ENCODE results near the gene CRYM. TPM values are rescaled to one million over a fixed set of nuclear protein-coding genes. Genes with fewer than 3 reads are reported as not detected.

Gene CRYM
- total and polyA plus RNA-seq, 4 donors, result 2.3 to 7.8 (median 7.0) TPM

DNA sequence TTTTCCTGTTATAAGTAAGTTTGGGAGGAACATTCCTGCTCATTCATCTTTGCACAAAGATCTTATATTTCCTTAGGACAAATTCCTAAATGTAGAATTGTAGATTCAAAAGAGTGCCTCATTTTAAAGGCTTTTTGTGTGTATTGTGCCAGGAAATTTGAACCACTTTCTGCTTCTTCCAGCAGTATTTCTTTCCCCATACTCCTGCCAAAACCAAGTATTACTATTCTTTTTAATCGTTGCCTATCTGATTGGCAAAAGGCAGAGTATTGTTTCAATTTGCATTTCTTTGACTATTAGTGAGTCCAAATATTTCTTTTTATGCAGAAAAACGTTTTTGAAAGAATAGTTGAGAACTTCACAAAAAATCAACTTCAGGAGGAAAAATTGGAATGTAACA is 35.3 kb downstream of the CRYM start:
- 17% methylated on average over 2 of the region's 2 CpGs for WGBS
- no peak for DNase-seq (ENCODE audit: low spot score)
- Histone ChIP-seq H3K36me3 (ENCODE audit: control insufficient read depth in 4 of 4, insufficient read depth in 3 of 4, low read depth in 1 of 4, low read length in 3 of 4) (peaks cover 0 to 2% (median 0%) of the 10 kb centered on the region in 4 donors), H3K4me3 (ENCODE audit: low read depth in 1 of 3, low read length in 3 of 3) (no peak overlapping the region), H3K27me3 (ENCODE audit: control insufficient read depth in 4 of 4, insufficient read depth in 4 of 4, low read length in 3 of 4) (no peaks in the 10 kb centered on the region), H3K4me1 (ENCODE audit: control insufficient read depth in 4 of 4, insufficient read depth in 4 of 4, low read length in 3 of 4) (peaks cover 4 to 10% (median 8%) of the 10 kb centered on the region in 4 donors), H3K27ac (ENCODE audit: low read depth in 1 of 2, low read length in 2 of 2) (no peak overlapping the region), H3K9ac (ENCODE audit: low read depth in 1 of 2, low read length in 2 of 2) (no peak overlapping the region), H3K9me3 (ENCODE audit: control insufficient read depth in 4 of 4, low read length in 3 of 4) (no peaks in the 10 kb centered on the region)
- TF ChIP-seq NR2F2 (IDR thresholded peaks at IDR 0.05) (no peak), EGR1 (IDR thresholded peaks at IDR 0.05; ENCODE audit: low read depth in 2 of 2) (no peak), FOXA2 (IDR thresholded peaks at IDR 0.05) (no peak), TAF1 (conservative IDR thresholded peaks at IDR 0.05) (no peak), GABPA (IDR thresholded peaks at IDR 0.05 in 1 of 2, conservative IDR thresholded peaks at IDR 0.05 in 1 of 2) (no peak), YY1 (IDR thresholded peaks at IDR 0.05) (no peak), FOXA1 (IDR thresholded peaks at IDR 0.05) (no peak), RAD21 (IDR thresholded peaks at IDR 0.05) (no peak), JUND (IDR thresholded peaks at IDR 0.05) (no peak), RXRA (IDR thresholded peaks at IDR 0.05) (no peak)
- TF ChIP-seq, protein P1, sequence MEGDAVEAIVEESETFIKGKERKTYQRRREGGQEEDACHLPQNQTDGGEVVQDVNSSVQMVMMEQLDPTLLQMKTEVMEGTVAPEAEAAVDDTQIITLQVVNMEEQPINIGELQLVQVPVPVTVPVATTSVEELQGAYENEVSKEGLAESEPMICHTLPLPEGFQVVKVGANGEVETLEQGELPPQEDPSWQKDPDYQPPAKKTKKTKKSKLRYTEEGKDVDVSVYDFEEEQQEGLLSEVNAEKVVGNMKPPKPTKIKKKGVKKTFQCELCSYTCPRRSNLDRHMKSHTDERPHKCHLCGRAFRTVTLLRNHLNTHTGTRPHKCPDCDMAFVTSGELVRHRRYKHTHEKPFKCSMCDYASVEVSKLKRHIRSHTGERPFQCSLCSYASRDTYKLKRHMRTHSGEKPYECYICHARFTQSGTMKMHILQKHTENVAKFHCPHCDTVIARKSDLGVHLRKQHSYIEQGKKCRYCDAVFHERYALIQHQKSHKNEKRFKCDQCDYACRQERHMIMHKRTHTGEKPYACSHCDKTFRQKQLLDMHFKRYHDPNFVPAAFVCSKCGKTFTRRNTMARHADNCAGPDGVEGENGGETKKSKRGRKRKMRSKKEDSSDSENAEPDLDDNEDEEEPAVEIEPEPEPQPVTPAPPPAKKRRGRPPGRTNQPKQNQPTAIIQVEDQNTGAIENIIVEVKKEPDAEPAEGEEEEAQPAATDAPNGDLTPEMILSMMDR (IDR thresholded peaks at IDR 0.05; ENCODE audit: low read depth, low read length, missing input control), result no peak
- TF ChIP-seq, protein P2, sequence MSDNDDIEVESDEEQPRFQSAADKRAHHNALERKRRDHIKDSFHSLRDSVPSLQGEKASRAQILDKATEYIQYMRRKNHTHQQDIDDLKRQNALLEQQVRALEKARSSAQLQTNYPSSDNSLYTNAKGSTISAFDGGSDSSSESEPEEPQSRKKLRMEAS (IDR thresholded peaks at IDR 0.05), result no peak
- TF ChIP-seq, protein P3, sequence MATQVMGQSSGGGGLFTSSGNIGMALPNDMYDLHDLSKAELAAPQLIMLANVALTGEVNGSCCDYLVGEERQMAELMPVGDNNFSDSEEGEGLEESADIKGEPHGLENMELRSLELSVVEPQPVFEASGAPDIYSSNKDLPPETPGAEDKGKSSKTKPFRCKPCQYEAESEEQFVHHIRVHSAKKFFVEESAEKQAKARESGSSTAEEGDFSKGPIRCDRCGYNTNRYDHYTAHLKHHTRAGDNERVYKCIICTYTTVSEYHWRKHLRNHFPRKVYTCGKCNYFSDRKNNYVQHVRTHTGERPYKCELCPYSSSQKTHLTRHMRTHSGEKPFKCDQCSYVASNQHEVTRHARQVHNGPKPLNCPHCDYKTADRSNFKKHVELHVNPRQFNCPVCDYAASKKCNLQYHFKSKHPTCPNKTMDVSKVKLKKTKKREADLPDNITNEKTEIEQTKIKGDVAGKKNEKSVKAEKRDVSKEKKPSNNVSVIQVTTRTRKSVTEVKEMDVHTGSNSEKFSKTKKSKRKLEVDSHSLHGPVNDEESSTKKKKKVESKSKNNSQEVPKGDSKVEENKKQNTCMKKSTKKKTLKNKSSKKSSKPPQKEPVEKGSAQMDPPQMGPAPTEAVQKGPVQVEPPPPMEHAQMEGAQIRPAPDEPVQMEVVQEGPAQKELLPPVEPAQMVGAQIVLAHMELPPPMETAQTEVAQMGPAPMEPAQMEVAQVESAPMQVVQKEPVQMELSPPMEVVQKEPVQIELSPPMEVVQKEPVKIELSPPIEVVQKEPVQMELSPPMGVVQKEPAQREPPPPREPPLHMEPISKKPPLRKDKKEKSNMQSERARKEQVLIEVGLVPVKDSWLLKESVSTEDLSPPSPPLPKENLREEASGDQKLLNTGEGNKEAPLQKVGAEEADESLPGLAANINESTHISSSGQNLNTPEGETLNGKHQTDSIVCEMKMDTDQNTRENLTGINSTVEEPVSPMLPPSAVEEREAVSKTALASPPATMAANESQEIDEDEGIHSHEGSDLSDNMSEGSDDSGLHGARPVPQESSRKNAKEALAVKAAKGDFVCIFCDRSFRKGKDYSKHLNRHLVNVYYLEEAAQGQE (IDR thresholded peaks at IDR 0.05), result no peak
- TF ChIP-seq, protein P4, sequence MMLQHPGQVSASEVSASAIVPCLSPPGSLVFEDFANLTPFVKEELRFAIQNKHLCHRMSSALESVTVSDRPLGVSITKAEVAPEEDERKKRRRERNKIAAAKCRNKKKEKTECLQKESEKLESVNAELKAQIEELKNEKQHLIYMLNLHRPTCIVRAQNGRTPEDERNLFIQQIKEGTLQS (IDR thresholded peaks at IDR 0.05), result no peak

DNA sequence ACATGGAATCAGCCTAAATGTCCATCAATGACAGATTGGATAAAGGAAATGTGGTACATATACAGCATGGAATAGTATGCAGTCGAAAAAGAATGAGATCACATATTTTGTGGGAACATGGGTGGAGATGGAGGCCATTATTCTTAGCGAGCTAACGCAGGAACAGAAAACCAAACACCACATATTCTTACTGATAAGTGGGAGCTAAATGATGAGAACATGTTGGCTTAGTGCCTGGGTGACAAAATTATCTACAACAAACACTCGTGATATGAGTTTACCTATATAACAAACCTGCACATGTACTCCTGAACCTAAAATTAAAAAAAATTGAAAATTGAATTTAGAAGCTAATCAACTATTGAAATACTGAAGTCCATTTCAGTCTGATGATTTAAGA is 38.4 kb downstream of the CRYM start:
- H3K36me3 ChIP-seq (ENCODE audit: control insufficient read depth in 4 of 4, insufficient read depth in 3 of 4, low read depth in 1 of 4, low read length in 3 of 4), result peaks cover 0 to 2% (median 0%) of the 10 kb centered on the region in 4 donors
- no peak for DNase-seq (ENCODE audit: low spot score)
- no peak overlapping the region for H3K4me3 ChIP-seq (ENCODE audit: low read depth in 1 of 3, low read length in 3 of 3)
- no peak overlapping the region for H3K9ac ChIP-seq (ENCODE audit: low read depth in 1 of 2, low read length in 2 of 2)
- WGBS, result 69% methylated on average over 4 of the region's 4 CpGs
- H3K9me3 ChIP-seq (ENCODE audit: control insufficient read depth in 4 of 4, low read length in 3 of 4), result no peaks in the 10 kb centered on the region
- H3K4me1 ChIP-seq (ENCODE audit: control insufficient read depth in 4 of 4, insufficient read depth in 4 of 4, low read length in 3 of 4), result peaks cover 2 to 19% (median 8%) of the 10 kb centered on the region in 4 donors
- no peak overlapping the region for H3K27ac ChIP-seq (ENCODE audit: low read depth in 1 of 2, low read length in 2 of 2)
- no peaks in the 10 kb centered on the region for H3K27me3 ChIP-seq (ENCODE audit: control insufficient read depth in 4 of 4, insufficient read depth in 4 of 4, low read length in 3 of 4)
- TF ChIP-seq, protein P1 (IDR thresholded peaks at IDR 0.05; ENCODE audit: low read depth, low read length, missing input control), result no peak
- TF ChIP-seq GABPA (IDR thresholded peaks at IDR 0.05 in 1 of 2, conservative IDR thresholded peaks at IDR 0.05 in 1 of 2), result no peak
- no peak for TF ChIP-seq SP1 (IDR thresholded peaks at IDR 0.05)
- no peak for TF ChIP-seq EGR1 (IDR thresholded peaks at IDR 0.05; ENCODE audit: low read depth in 2 of 2)
- no peak for TF ChIP-seq YY1 (IDR thresholded peaks at IDR 0.05)
- TF ChIP-seq, protein P5, sequence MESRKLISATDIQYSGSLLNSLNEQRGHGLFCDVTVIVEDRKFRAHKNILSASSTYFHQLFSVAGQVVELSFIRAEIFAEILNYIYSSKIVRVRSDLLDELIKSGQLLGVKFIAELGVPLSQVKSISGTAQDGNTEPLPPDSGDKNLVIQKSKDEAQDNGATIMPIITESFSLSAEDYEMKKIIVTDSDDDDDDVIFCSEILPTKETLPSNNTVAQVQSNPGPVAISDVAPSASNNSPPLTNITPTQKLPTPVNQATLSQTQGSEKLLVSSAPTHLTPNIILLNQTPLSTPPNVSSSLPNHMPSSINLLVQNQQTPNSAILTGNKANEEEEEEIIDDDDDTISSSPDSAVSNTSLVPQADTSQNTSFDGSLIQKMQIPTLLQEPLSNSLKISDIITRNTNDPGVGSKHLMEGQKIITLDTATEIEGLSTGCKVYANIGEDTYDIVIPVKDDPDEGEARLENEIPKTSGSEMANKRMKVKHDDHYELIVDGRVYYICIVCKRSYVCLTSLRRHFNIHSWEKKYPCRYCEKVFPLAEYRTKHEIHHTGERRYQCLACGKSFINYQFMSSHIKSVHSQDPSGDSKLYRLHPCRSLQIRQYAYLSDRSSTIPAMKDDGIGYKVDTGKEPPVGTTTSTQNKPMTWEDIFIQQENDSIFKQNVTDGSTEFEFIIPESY (IDR thresholded peaks at IDR 0.05), result no peak
- no peak for TF ChIP-seq FOXA1 (IDR thresholded peaks at IDR 0.05)
- no peak for TF ChIP-seq JUND (IDR thresholded peaks at IDR 0.05)
- TF ChIP-seq RXRA (IDR thresholded peaks at IDR 0.05), result no peak
- TF ChIP-seq, protein P3 (IDR thresholded peaks at IDR 0.05), result no peak
- no peak for TF ChIP-seq NR2F2 (IDR thresholded peaks at IDR 0.05)
- TF ChIP-seq HNF4A (conservative IDR thresholded peaks at IDR 0.05), result no peak
- no peak for TF ChIP-seq TAF1 (conservative IDR thresholded peaks at IDR 0.05)
- TF ChIP-seq FOXA2 (IDR thresholded peaks at IDR 0.05), result no peak
- TF ChIP-seq HNF4G (IDR thresholded peaks at IDR 0.05), result no peak

All from liver (tissue), 9 donors.